ENCODE data around the gene CEMIP. TPM values are rescaled to one million over a fixed set of nuclear protein-coding genes. Genes with fewer than 3 reads are reported as not detected.

Gene CEMIP
- total RNA-seq, 1 experiment from 2014 or later: 0.07 TPM

- Mint-ChIP-seq H3K9me3 (ENCODE audit: unreplicated experiment) (no peaks in the 10 kb centered on the region), H3K4me1 (ENCODE audit: low read depth, unreplicated experiment) (peaks cover 8% of the 10 kb centered on the region), H3K27me3 (ENCODE audit: insufficient read depth, unreplicated experiment) (peaks cover 3% of the 10 kb centered on the region), H3K27ac (ENCODE audit: unreplicated experiment) (no peak overlapping the region), H3K36me3 (ENCODE audit: insufficient read depth, unreplicated experiment) (no peaks in the 10 kb centered on the region), H3K4me3 (ENCODE audit: unreplicated experiment) (no peak overlapping the region)
- DNase-seq: no peak
- CTCF ChIA-PET: no interaction called here
- POLR2A ChIA-PET: no interaction called here
- no peak overlapping the region for H3K4me3 ChIP-seq (ENCODE audit: low read depth, low read length)
- intact Hi-C loops (cut with micrococcal nuclease; ENCODE audit: unreplicated experiment): no loop called here
- no TSS peak for BruUV-seq (replicated peaks)
- no peaks in the 10 kb centered on the region for H3K9me3 ChIP-seq
- H3K36me3 ChIP-seq (ENCODE audit: control insufficient read depth, insufficient read depth, low read length): no peaks in the 10 kb centered on the region
- H3K27me3 ChIP-seq (replicated peaks; ENCODE audit: control insufficient read depth, insufficient read depth, low read length): no peaks in the 10 kb centered on the region
- no peak for TF ChIP-seq CTCF (IDR thresholded peaks at IDR 0.05; ENCODE audit: insufficient read depth in 1 of 2, low read depth in 1 of 2, low read length in 1 of 2, severe bottlenecking in 1 of 2, unreplicated experiment in 1 of 2)
- H3K4me1 ChIP-seq: no peaks in the 10 kb centered on the region
Observed at GRCh38 chr15:80834402-80834801, 55.2 kb downstream of the CEMIP start.

GRCh38 chr15:80834906-80835305 is 55.7 kb downstream of the CEMIP start:
- no peaks in the 10 kb centered on the region for H3K27me3 ChIP-seq (replicated peaks; ENCODE audit: control insufficient read depth, insufficient read depth, low read length)
- no peak overlapping the region for H3K4me3 ChIP-seq (ENCODE audit: low read depth, low read length)
- no peaks in the 10 kb centered on the region for H3K9me3 ChIP-seq
- H3K4me3 Mint-ChIP-seq (ENCODE audit: unreplicated experiment): no peak overlapping the region
- H3K27me3 Mint-ChIP-seq (ENCODE audit: insufficient read depth, unreplicated experiment): peaks cover 3% of the 10 kb centered on the region
- TF ChIP-seq CTCF (IDR thresholded peaks at IDR 0.05; ENCODE audit: insufficient read depth in 1 of 2, low read depth in 1 of 2, low read length in 1 of 2, severe bottlenecking in 1 of 2, unreplicated experiment in 1 of 2): no peak
- no peak overlapping the region for H3K27ac Mint-ChIP-seq (ENCODE audit: unreplicated experiment)
- H3K4me1 ChIP-seq: no peaks in the 10 kb centered on the region
- peaks cover 8% of the 10 kb centered on the region for H3K4me1 Mint-ChIP-seq (ENCODE audit: low read depth, unreplicated experiment)
- H3K36me3 ChIP-seq (ENCODE audit: control insufficient read depth, insufficient read depth, low read length): no peaks in the 10 kb centered on the region
- ChIA-PET CTCF (no interaction called here), POLR2A (no interaction called here)
- no TSS peak for BruUV-seq (replicated peaks)
- no peaks in the 10 kb centered on the region for H3K9me3 Mint-ChIP-seq (ENCODE audit: unreplicated experiment)
- intact Hi-C loops (cut with micrococcal nuclease; ENCODE audit: unreplicated experiment): no loop called here
- DNase-seq: no peak
- no peaks in the 10 kb centered on the region for H3K36me3 Mint-ChIP-seq (ENCODE audit: insufficient read depth, unreplicated experiment)

GRCh38 chr15:80835336-80835735 is 56.2 kb downstream of the CEMIP start:
- no peak overlapping the region for H3K4me3 Mint-ChIP-seq (ENCODE audit: unreplicated experiment)
- no TSS peak for BruUV-seq (replicated peaks)
- peaks cover 8% of the 10 kb centered on the region for H3K4me1 Mint-ChIP-seq (ENCODE audit: low read depth, unreplicated experiment)
- ChIA-PET POLR2A (no interaction called here), CTCF (no interaction called here)
- no peak overlapping the region for H3K4me3 ChIP-seq (ENCODE audit: low read depth, low read length)
- H3K36me3 Mint-ChIP-seq (ENCODE audit: insufficient read depth, unreplicated experiment): no peaks in the 10 kb centered on the region
- peak in 1 of 2 experiments; percentile 9 for DNase-seq
- no peaks in the 10 kb centered on the region for H3K9me3 ChIP-seq
- intact Hi-C loops (cut with micrococcal nuclease; ENCODE audit: unreplicated experiment): no loop called here
- H3K4me1 ChIP-seq: no peaks in the 10 kb centered on the region
- H3K27me3 ChIP-seq (replicated peaks; ENCODE audit: control insufficient read depth, insufficient read depth, low read length): no peaks in the 10 kb centered on the region
- no peaks in the 10 kb centered on the region for H3K36me3 ChIP-seq (ENCODE audit: control insufficient read depth, insufficient read depth, low read length)
- peaks cover 3% of the 10 kb centered on the region for H3K27me3 Mint-ChIP-seq (ENCODE audit: insufficient read depth, unreplicated experiment)
- H3K27ac Mint-ChIP-seq (ENCODE audit: unreplicated experiment): no peak overlapping the region
- H3K9me3 Mint-ChIP-seq (ENCODE audit: unreplicated experiment): no peaks in the 10 kb centered on the region
- TF ChIP-seq CTCF (IDR thresholded peaks at IDR 0.05; ENCODE audit: insufficient read depth in 1 of 2, low read depth in 1 of 2, low read length in 1 of 2, severe bottlenecking in 1 of 2, unreplicated experiment in 1 of 2): peak in 1 of 2 experiments; percentile 18
